HG03565 (cell line): ENCODE measurements around the gene NXPH1.

Experiments used
- ATAC-seq: cut with Tn5 transposase; IDR thresholded peaks from one replicate; pipeline ENCODE4 v1.9.1; 2021; ENCODE audit warnings: mild to moderate bottlenecking, moderate library complexity; ENCODE audit not compliant: unreplicated experiment

Gene NXPH1

DNA sequence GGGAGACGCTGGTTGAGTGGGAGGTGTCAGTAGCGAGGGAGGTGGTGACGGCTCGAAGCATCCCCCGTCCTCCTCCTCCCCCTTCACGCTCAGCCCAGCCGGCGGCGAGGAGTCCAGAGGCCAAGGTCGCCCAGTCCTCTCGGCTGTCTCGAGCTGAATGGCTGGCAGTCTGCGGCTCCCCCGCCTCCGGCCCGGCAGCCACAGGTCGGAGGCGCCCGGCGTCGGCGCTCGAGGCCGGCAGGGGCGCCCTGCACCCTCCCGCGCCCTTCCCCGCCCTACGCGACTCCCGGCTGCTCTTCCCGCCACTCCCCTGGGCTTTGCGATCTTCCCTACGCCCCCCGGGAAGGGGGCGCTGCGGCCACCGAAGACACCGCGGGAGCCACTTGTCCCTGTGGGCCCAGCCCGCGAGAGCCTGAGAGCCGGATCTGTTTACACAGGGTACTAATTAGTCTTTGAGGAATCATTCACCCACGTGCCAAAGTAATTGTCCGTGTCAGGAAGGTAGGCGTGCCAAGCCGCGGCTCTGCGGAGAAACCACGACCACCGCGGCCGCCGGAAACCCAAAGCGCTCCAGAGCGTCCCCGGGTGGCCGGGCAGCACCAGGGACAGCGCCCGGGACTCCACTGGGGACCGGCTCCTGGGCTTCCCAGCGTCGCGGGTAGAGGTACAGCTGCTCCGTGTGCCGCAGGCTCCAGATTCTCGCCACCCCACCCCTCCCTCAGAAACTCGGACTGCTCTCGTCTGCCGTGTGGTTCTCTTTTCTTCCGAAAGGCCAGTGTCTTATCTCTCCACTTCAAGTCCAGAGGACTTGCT lies at the start of gene NXPH1:
NXPH1 (plus strand) TSS at position 133 of the 813 bp plus-strand sequence.
- ATAC-seq = no peak

DNA sequence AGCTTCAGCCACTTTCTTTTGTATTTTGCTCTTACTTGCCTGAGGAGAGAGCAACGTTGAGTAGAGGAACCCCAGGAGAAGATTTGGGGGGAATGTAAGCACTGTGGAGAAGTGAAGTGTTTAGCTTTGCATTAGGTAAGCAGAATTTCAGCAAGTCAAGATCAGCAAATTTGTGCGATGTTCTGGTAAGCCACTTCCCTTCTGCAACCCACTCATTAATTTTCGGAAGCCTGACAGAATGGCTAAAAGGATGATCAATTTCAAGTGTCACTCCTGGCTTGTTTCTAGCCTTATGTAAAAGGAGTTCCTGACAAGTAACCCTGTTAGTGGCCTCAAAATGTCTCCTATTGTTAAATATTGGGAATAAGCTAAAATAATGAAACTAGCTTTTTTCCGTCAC lies 48.5 kb upstream of the NXPH1 start:
- peak; percentile 20 for ATAC-seq

DNA sequence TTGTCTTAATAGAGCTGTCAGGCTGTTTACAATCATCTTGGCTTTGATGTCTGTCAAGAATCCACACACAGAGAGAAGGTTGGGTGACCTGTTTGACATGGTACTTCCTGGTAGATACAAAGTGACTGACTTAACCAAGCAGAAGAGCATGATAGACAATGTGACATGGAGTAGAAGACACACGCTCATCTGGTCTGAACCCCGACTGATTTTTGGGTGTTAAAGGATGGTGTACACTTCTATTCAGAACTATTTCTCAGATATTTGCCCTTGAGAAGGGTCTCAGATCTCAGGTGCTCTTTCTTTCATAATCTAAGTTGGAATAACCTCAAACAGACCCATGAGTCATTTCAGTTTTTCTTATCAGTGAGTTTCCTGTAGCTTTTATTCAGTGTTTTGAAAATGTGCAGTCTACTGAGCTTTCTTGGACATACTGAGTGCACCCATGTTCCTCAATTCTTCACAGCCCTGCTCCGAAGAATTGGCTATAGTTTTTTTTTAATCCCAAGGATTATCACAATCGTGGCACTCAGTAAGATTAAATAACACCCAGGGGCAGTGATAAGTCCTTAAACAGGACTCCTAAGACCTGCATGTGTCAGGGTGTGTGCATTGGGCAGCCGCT lies 46.4 kb upstream of the NXPH1 start:
- peak; percentile 77 for ATAC-seq

DNA sequence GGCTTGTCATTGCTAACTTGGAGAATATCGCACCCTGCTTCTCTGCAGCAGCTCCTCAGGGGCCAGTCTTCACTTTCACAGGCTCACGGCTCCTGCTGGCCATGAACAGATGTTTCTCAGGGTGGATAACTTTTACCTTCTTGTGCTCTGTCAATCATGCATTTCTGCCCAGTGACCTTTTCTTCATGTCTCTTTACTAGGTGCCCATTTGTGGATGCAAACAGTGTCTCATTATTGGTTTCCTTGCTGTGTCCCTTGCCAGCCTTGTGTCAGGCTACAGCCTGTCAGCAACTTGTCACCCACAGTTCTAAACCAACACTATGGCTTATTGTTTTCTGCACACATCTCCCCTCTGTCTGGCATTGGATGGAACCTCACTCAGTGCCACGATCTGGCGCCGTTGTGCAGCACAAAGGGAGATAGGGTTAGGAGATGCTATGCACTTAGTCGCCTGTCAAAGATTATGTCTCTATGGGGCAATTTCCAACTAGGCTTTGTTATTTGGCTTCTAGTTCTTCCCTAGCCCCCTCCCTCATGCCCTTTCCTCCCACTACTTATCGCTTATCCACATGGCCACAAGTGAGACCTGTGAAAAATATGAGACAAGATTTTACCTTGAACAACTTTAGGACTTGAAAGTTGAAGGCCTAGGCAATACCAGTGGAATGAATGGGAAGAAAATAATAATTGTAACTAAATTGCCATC lies 45.7 kb upstream of the NXPH1 start:
- ATAC-seq = peak; percentile 38

DNA sequence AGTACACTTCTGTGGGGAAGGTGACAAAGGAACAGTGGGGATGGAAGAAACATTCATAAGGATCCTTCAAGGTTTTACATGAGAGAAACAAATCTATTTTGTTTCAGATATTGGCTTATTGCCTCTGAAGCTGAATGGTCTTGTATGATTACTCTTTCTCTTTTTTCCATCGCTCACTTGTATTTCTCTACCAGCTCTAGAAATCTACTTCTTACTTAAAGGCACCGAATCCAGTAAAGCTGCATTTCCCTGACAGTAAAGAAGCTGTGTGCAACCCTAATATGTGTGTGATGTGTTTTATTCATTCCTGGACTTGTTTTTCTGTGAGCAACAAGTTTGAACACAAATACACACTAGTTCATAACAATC lies 45.2 kb upstream of the NXPH1 start:
- no peak for ATAC-seq

DNA sequence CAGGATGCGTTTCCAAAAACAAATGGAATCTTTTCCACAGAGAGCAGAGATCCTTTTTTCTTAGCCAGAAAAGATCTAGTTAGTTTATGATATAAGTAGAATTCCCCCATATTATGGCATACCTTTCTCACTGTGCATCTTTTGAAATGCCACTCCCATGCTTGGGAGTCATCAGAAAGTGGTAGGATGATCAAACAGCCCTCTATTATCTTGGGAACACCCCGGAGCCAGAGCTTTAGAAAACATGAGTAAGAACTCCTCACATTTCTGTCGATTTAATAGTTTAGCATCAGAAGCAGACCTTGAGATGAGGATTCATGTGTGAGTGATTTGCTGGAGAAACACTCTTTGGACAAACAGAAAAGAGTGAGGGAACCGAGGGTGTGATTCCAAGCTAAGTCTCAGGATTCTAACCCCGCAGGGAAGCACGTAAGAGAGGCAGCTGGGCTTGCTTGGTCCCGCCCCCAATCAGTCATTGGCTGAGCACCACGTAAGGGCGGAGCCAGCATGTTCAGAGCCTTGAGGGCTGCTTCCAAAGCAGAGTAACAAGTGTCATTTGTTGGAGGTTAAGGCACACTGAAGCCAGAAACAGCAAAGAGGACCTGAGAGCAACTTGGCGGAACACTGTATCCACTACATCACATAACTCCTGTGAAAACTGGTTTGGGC lies 43.7 kb upstream of the NXPH1 start:
- no peak for ATAC-seq

DNA sequence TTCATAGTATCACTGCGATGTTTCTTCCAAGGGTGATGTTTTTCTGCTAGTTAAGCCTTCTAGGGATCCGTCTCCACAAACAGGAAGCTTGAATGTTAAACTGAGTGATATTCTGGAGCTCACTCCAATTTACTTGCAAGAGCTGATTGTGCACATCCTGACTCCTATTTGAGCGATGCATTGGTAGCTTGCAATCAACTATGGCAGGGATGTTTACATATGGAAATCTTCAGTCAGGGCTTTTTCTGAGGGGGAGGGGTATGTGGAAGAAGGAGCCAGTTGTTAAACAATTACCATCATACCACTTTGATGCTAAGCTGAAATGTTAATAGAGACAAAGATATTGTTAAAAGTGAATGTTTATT lies 43.2 kb upstream of the NXPH1 start:
- ATAC-seq = no peak

DNA sequence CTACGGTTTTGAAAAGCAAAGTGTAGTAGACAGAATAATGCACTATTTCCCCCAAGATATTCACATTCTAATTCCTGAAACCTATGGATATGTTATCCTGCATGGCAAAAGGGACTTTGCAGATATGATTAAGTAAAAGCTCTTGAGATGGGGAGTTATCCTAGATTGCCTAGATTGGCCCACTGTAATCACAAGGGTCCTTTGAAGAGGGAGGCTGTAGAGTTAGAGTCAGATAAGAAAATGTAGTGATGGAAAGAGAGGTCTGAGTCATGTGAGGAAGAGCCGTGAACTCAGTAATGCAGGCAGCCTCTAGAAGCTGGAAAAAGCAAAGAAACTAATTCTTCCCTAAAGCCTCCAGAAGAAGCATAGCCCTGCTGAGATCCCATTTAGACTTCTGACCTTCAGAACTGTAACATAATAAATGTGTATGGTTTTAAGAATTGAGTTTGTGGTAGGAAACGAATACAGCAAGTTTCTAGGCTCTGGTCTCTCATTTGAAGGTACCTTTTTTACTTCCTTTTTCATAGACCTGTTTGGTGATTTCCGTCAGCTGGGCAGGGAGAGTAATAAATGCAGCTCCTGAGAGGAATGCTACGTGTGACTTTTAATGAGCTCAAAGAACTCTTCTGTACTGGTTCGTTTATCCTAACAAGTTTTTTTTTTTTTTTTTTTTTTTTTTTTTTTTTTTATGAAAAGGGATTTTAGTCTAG lies 41.9 kb upstream of the NXPH1 start:
- ATAC-seq = peak; percentile 32

DNA sequence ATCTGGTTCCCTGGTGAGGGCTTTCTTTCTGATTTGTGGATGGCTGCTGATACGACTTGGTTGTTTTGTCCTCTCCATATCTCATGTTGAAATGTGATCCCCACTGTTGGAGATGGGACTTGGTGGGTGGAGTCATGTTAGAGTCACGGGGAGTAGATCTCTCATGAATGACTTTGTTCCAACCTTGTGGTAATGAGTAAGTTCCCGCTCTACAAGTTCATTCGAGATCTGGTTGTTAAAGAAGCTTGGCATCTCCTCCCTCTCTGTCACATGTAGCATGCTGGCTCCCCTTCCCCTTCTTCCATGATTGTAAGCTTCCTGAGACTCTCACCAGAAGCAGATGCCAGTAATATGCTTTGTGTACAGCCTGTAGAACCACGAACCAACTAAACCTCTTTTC lies 37.1 kb upstream of the NXPH1 start:
- ATAC-seq = no peak

DNA sequence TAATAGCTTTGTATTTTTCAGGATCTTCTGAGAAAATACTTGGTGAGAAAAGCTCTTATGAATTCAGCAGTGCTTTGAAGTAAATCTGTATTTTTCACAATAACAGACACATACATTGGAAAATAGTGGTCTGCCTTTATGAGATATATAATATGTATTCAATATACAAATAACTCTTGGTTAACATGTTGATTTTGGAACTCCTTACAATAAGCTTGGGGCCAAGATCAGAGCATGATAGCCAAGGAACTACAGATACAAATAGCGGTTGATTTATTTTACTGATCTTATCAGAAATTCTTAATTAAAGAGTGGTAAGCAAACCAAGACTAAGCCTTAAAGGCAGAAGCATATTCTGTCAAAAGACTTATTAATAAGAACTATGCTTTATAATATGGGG lies 24.5 kb upstream of the NXPH1 start:
- no peak for ATAC-seq

DNA sequence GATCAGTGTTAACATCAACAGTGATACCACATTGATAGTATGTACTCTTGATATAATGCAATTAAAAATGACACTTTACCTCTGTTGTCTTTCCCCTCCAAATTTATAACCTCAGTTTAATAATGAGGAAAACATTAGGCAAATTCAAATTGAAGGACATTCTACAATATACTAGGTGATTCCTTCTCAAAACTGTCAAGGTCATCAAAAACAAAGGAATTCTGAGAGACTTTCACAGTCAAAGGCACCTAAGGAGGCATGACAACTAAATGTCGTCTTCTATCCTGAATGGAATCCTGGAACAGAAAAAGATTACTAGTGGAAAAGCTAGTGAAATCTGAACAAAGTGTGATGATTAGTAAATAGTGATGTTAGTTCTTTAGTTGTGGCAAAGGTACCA lies 22.3 kb upstream of the NXPH1 start:
- no peak for ATAC-seq

DNA sequence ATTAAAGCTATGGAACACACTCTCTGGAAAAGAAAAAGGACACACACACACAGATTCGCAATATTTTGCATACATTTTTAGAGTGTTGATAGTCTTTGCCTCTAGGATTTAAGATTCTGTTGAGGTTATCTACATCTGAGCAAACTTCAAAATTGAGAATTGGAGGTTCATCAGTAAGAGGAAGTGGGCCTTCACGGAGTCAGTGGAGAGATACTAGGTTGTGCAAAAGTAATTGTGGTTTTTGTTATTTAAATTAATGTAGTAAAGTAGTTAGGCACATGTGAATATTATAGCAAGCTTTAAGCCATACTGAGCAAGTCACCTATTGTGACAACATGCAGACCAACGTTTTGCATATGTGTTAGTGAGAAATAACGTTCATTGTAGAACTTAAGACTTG lies 19.8 kb upstream of the NXPH1 start:
- ATAC-seq = no peak

DNA sequence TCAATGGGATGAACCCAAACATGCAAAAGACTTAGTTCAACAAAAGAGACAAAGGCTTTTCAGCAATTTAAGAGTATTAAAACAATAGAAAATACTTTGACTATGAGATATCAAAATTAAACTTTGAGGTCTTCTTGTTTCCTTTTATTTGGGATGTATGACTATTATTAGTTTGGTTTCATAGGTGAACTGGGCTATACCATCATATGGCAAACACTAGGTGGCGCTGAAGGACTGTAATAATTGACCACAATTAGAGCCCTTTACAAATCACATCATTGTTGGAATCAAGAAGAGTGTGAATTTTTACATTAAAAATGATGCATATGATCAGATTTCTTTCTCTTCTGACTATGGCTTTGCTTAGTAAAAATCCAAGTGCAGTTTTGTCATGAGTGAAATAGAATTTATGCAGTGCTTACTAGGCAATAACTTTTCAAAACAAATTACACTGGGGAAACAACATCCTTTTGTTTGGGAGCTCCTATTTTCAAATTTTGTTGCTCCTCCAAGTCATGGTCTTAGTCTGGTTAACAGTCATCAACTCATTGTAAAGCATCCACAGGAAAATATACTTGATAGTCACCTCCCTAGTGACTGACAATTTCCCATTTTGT lies 14.7 kb upstream of the NXPH1 start:
- ATAC-seq = peak; percentile 80

DNA sequence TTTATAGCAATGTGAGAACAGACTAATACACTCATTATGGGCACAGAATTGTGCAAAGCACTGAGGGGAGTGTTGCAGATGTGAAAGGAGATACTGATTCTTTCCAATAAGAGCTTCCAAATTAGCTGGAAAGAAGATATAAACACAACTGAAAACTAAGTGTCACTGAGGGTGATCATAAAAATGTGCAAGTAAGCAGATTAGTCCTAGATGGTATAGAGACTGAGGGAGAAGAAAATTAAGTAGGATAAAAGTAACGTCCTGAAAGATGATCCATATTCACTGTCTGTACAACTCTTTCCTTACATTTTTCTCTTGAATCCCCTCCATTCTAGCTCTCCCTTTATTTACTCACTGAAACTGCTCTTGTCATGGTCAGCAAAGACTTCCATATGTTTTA lies 11.2 kb upstream of the NXPH1 start:
- no peak for ATAC-seq

DNA sequence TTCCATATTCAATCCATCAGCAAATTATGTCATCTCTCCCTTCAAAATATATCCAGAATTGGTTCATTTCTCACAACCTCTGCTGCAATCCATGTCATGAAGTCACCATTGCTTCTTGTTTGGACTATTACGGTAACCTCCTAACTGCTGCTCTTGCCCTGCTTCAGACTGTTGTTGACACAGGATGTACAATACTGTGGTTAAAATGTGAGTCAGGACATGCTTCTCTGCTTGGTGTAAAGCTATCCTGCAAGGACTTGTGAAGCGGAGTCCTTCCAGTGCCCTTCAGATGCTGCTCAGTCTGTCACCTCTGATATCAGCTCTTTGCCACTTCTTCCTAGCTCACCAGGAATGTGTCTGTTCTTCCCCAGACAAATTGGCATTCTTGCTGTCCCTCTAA lies 10.4 kb upstream of the NXPH1 start:
- no peak for ATAC-seq

DNA sequence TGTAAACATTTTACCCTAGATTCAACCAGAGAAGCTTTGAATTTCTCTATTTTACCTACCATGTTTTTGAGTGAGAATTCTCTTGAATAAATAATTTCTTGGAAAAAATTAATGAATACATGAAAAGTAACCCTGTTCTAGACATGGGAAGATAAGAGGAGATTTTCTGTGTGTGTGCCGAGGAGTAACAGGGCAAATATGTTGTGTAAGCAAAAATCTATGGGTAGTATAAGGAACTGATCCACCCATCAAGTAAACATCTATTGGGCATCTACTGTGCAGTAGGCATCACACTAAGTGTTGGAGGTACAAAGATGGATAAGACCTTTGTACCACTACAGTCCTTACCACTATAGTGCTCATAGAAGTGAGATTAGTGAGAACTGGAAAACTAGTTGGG lies 8.2 kb upstream of the NXPH1 start:
- no peak for ATAC-seq

DNA sequence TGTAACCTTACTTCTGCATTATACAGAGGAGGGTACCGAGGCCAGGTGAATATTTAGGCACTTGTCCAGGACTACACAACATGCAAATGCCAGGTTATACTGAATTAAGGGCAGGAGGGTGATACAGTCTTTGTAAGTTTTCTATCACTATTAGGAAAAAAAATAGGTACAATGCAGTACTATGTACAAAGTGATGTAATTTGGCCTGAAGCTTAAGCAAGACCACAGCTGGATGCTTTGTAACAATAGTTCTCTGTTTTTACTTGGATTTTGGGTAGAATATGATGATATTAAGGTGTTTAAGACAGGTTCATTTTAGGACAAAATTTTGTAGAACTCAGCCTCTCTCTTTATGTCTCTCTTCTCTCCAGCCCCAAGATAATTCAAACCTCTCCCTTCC lies 2.8 kb upstream of the NXPH1 start:
- no peak for ATAC-seq

DNA sequence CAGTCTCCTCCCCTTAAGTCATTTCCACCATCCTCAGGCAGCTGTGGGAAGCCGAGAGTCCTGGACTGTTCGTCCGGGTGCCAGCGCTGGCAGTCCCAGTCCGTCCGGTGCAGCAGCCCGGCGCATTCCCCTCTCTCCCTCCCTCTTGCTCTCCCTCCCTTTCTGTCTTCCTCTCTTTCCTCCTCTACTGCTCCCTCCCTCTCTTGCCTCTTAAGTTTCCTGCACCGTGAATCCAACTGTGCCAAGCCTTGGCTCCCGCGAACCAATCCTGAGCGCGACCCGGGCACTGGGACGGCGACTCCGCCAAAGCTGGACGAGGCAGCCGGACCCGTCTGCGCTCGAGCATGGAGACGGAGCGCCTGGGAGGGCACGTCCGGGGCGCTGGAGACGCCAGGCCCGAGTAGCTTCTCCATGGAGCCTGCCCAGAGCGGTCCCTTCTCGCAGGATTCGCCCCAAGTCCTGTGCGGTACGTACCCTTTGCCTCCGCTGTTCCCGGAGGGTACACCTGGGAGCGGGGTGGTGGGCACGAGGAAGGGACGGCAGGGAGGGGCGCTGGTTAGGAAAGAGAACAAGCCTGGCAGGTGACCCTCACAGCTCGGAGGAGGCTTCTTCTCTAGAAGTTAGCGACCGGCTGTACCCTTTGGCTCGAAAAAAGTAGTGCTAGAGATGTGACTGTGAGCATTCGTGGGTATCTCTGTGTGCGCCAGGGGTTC lies 1.0 kb downstream of the NXPH1 start:
- ATAC-seq = no peak

DNA sequence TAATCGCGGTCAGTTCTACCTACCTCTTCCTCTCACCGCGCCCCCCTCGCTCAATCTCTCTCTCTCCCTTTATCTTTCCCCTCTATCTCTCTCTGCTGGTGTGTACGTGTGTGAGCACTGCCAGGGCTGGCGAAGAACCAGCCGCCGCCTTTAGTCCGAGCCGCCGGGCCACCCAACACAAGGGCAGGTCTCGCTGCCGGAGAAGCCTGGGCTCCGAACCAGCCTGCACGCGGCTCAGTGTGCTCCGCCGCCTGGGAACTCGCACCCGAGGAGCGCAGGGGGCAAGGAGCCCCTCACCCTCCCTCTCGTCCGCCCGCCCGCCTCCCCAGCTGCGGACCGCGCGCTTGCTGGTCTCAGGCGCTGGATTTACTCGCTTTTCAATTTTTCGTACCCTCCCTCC lies 1.7 kb downstream of the NXPH1 start:
- no peak for ATAC-seq
